K562 (cell line): Measurements from ENCODE around the gene ADM2. TPM values are rescaled to one million over a fixed set of nuclear protein-coding genes. Genes with fewer than 3 reads are reported as not detected.

Experiments used
- ATAC-seq: fragments of 200-7000 bp; cut with Tn5 transposase; 3 replicates; pipeline ENCODE4 v1.9.1; 2020; ENCODE audit warnings: moderate library complexity
- BruUV-seq: library from RNA; stranded (reverse); fragments of 400-500 nt; replicated peaks from 2 replicates; lab custom pipeline; 2021; lab: Mats Ljungman, UMichigan
- CTCF ChIA-PET: fragments of 300-600 bp; formaldehyde crosslinking; extraction: SDS; loops from one replicate; lab custom pipeline; 2021; ENCODE audit warnings: low intra/inter-chr PET ratio; lab: Yijun Ruan, JAX
- POLR2A ChIA-PET: fragments of 300-600, 350-650 bp; sonication (Branson Sonifier 250); formaldehyde crosslinking; extraction: SDS; loops from one replicate; lab custom pipeline; 2021; ENCODE audit warnings: antibody characterized with exemption, inconsistent platforms; lab: Yijun Ruan, JAX
- DNase-seq, 4 experiments: peaks; one replicate each; pipeline versions ENCODE4 v3.0.0 to v3.0.0-alpha.2; 2011 to 2018; ENCODE audit warnings: low spot score in 3 of 4, mixed read lengths in 3 of 4; ENCODE audit errors: extremely low read depth in 1 of 4
- FAIRE-seq: peaks from 2 replicates; lab custom pipeline; 2011; peaks lifted over from hg19 to GRCh38; lab: Jason Lieb, UNC
- H2AFZ ChIP-seq: 2 replicates; pipeline ENCODE4 v1.6.0; 2011; ENCODE audit warnings: low read depth, low read length, control low read depth, inconsistent platforms
- H3K27ac ChIP-seq: fragments of 200-600 bp; 3 replicates; pipeline ENCODE4 v1.8.0; 2011; ENCODE audit warnings: low read depth, mild to moderate bottlenecking, control low read depth, inconsistent platforms, low read length, moderate library complexity, mixed read lengths; ENCODE audit errors: extremely low read depth
- H3K27me3 ChIP-seq, 2 experiments: fragments of 300-600 bp in 1 of 2; 2 replicates in 1 of 2; 3 replicates in 1 of 2; pipeline versions ENCODE4 v1.6.0 to v1.8.0; 2011; ENCODE audit warnings: inconsistent platforms in 2 of 2, low read length in 2 of 2, mild to moderate bottlenecking in 1 of 2, mixed read lengths in 1 of 2, moderate library complexity in 1 of 2; ENCODE audit not compliant: control insufficient read depth in 2 of 2, insufficient read depth in 2 of 2
- H3K36me3 ChIP-seq: fragments of 300-600 bp; 3 replicates; pipeline ENCODE4 v1.8.0; 2011; ENCODE audit warnings: mild to moderate bottlenecking, low read length, inconsistent platforms; ENCODE audit not compliant: control insufficient read depth, insufficient read depth
- H3K4me1 ChIP-seq, 2 experiments: fragments of 200-600 bp in 1 of 2; replicated peaks in 1 of 2; 2 replicates in 1 of 2; 3 replicates in 1 of 2; pipeline versions ENCODE4 v1.5.1 to v1.8.0; 2011; ENCODE audit warnings: inconsistent platforms in 2 of 2, low read length in 2 of 2, mild to moderate bottlenecking in 1 of 2, mixed read lengths in 1 of 2, moderate library complexity in 1 of 2; ENCODE audit not compliant: control insufficient read depth in 2 of 2, insufficient read depth in 2 of 2
- H3K4me2 ChIP-seq: 2 replicates; pipeline ENCODE4 v1.6.1; 2011; ENCODE audit warnings: low read length, control low read depth, inconsistent platforms, mixed read lengths; ENCODE audit not compliant: insufficient read depth
- H3K4me3 ChIP-seq: fragments of 200-600 bp; sonication (generic), shearing (Covaris generic); 2 replicates; pipeline ENCODE4 v1.5.1; 2016; ENCODE audit warnings: control low read depth, inconsistent platforms
- H3K79me2 ChIP-seq: fragments of 200-600 bp; 3 replicates; pipeline ENCODE4 v1.8.0; 2011; ENCODE audit warnings: low read length, inconsistent platforms; ENCODE audit not compliant: control insufficient read depth, insufficient read depth
- H3K9ac ChIP-seq, 2 experiments: 2 replicates each; pipeline versions ENCODE4 v1.6.0 to v1.6.1; 2011; ENCODE audit warnings: low read depth in 2 of 2, low read length in 2 of 2, control low read depth in 1 of 2, inconsistent platforms in 1 of 2, mild to moderate bottlenecking in 1 of 2, mixed read lengths in 1 of 2; ENCODE audit not compliant: insufficient read depth in 1 of 2
- H3K9me1 ChIP-seq: one replicate; pipeline ENCODE4 v1.6.0; 2011; ENCODE audit warnings: inconsistent platforms, mild to moderate bottlenecking, low read length, moderate library complexity; ENCODE audit not compliant: control insufficient read depth, insufficient read depth
- H3K9me3 ChIP-seq: replicated peaks from 2 replicates; pipeline ENCODE4 v1.5.1; 2011; ENCODE audit warnings: low read depth, low read length, inconsistent platforms; ENCODE audit not compliant: control insufficient read depth, insufficient read depth
- H4K20me1 ChIP-seq: replicated peaks from 2 replicates; pipeline ENCODE4 v1.6.1; 2011; ENCODE audit warnings: low read length, inconsistent platforms, mixed read lengths; ENCODE audit not compliant: control insufficient read depth, insufficient read depth
- CREB1 ChIP-seq, 2 experiments: sonication (generic) in 1 of 2; formaldehyde crosslinking in 1 of 2; IDR thresholded peaks; 2 replicates each; pipeline versions ENCODE4 v1.6.1 to v1.8.0; 2012 to 2022; ENCODE audit warnings: inconsistent platforms in 1 of 2, mild to moderate bottlenecking in 1 of 2, missing genetic modification reagents in 1 of 2, moderate library complexity in 1 of 2
- ELF4 ChIP-seq: fragments of 450-650 bp; formaldehyde crosslinking; IDR thresholded peaks from 2 replicates; pipeline ENCODE4 v1.4.0; 2022; ENCODE audit warnings: missing genetic modification characterization
- ETS1 ChIP-seq: conservative IDR thresholded peaks from 2 replicates; pipeline ENCODE4 v1.6.1; 2011; ENCODE audit warnings: low read depth, mild to moderate bottlenecking, low read length; ENCODE audit not compliant: control insufficient read depth
- MITF ChIP-seq: IDR thresholded peaks from 2 replicates; pipeline ENCODE4 v1.6.1; 2014; ENCODE audit warnings: antibody characterized with exemption
- NFATC3 ChIP-seq: fragments of 450-650 bp; IDR thresholded peaks from 2 replicates; pipeline ENCODE4 v1.6.1; 2017; ENCODE audit warnings: mild to moderate bottlenecking
- NFE2 ChIP-seq: IDR thresholded peaks from 2 replicates; pipeline ENCODE4 v1.6.1; 2014; ENCODE audit warnings: antibody characterized with exemption, low read depth
- RAD21 ChIP-seq, 2 experiments: fragments of 250-450 bp in 1 of 2; fragments of 450-650 bp in 1 of 2; sonication (Bioruptor Pico) in 1 of 2; formaldehyde crosslinking in 1 of 2; IDR thresholded peaks in 1 of 2; conservative IDR thresholded peaks in 1 of 2; 2 replicates each; pipeline versions ENCODE4 v1.4.0 to v1.8.0; 2020 to 2022; ENCODE audit warnings: mild to moderate bottlenecking in 2 of 2, moderate library complexity in 1 of 2
- SNRNP70 ChIP-seq: fragments of 200-400 bp; formaldehyde crosslinking; optimal IDR thresholded peaks from 2 replicates; pipeline ENCODE3; 2017; ENCODE audit warnings: low read depth, low read length
- TFAP4 ChIP-seq: sonication (generic); formaldehyde crosslinking; IDR thresholded peaks from 2 replicates; pipeline ENCODE4 v1.8.0; 2022; ENCODE audit warnings: missing genetic modification reagents, mild to moderate bottlenecking, moderate library complexity, borderline replicate concordance
- TRIM24 ChIP-seq, 2 experiments: fragments of 450-650 bp; IDR thresholded peaks; 2 replicates each; pipeline ENCODE4 v1.6.1; 2016
- ZBTB26 ChIP-seq: fragments of 450-650 bp; formaldehyde crosslinking; IDR thresholded peaks from 2 replicates; pipeline ENCODE4 v1.4.0; 2022; ENCODE audit warnings: missing genetic modification characterization
- ZBTB33 ChIP-seq: sonication (generic); formaldehyde crosslinking; IDR thresholded peaks from 2 replicates; pipeline ENCODE4 v1.8.1; 2023; ENCODE audit warnings: mild to moderate bottlenecking, missing genetic modification reagents
- ZFP1 ChIP-seq: fragments of 450-650 bp; formaldehyde crosslinking; IDR thresholded peaks from 2 replicates; pipeline ENCODE4 v1.4.0; 2020; ENCODE audit warnings: mild to moderate bottlenecking, mixed read lengths
- ZFPM2 ChIP-seq: fragments of 250-450 bp; sonication (Bioruptor Pico); IDR thresholded peaks from 2 replicates; pipeline ENCODE4 v1.5.1; 2022; ENCODE audit warnings: mild to moderate bottlenecking
- ZNF75A ChIP-seq: fragments of 450-650 bp; formaldehyde crosslinking; IDR thresholded peaks from 2 replicates; pipeline ENCODE4 v1.4.0; 2020; ENCODE audit warnings: mild to moderate bottlenecking
- WGBS: fragments of 100-300 bp; shearing (Covaris generic); methylation state at CpG from one replicate; pipeline ENCODE4 v1.1.6; 2016; ENCODE audit warnings: low coverage, mixed read lengths; ENCODE audit not compliant: insufficient coverage; ENCODE audit errors: missing lambda C conversion rate; 5-methylcytosine and 5-hydroxymethylcytosine counted together
- in situ Hi-C: fragments of 300-500 bp; cut with MboI; formaldehyde crosslinking; loops from 4 replicates; pipeline ENCODE4 v1.15.0; 2018; ENCODE audit warnings: inconsistent platforms, mixed read lengths
- intact Hi-C: fragments of 100-400 bp; cut with micrococcal nuclease; formaldehyde crosslinking; loops from 2 replicates; pipeline ENCODE4 v1.14.2; 2022
- polyA plus RNA-seq, 8 experiments: library from polyadenylated mRNA; depleted of rRNA in 4 of 8; stranded (reverse) in 5 of 8; unstranded in 3 of 8; fragments of >200 nt; fragmentation: Nextera tagmentation in 2 of 8; fragmentation: Illumina TruSeq in 1 of 8; extraction: Ambion mirVana in 2 of 8; extraction: Trizol in 1 of 8; gene quantifications; 2 replicates each; pipeline versions ENCODE4 v1.2.1 to v1.2.3, GENCODE V29; 2011 to 2014; ENCODE audit warnings: inconsistent platforms in 1 of 8, missing spikeins in 1 of 8
- total RNA-seq, 7 experiments: library from RNA; depleted of rRNA in 6 of 7; stranded (reverse); fragments of >200 nt in 6 of 7; fragmentation: Illumina TruSeq in 2 of 7; extraction: Trizol in 2 of 7; gene quantifications; 2 replicates each; pipeline versions ENCODE4 v1.2.1 to v1.2.3, GENCODE V29; 2011 to 2021; ENCODE audit warnings: low replicate concordance in 1 of 7

The ADM2 gene
- total and polyA plus RNA-seq, 9 of the 15 experiments (the other 6 are each of a cell fraction or from before 2014, with no cell fraction given): 0.11 to 5.1 (median 0.38) TPM

GRCh38 chr22:50473088-50473487, 8.3 kb upstream of the ADM2 start:
- Histone ChIP-seq H3K36me3 (0 out of 3 replicates have a peak, but pooled peaks cover 2% of the 10 kb centered on the region), H3K4me2 (0 out of 2 replicates have a peak overlapping the region, but pooled peaks have one; percentile 73), H3K27ac (no peak overlapping the region), H3K9me1 (peaks cover 8% of the 10 kb centered on the region), H3K4me1 (peaks cover 29 to 57% of the 10 kb centered on the region in 2 experiments), H3K9me3 (no peaks in the 10 kb centered on the region), H3K4me3 (peak overlapping the region; percentile 63; the same call in 1 of the 2 replicates), H3K79me2 (peaks cover 57% of the 10 kb centered on the region), H3K9ac (peak overlapping the region in 1 of 2 experiments; percentile 64; a peak in 2 of 4 replicates), H3K27me3 (no peaks in the 10 kb centered on the region), H2AFZ (no peak overlapping the region), H4K20me1 (peaks cover 37% of the 10 kb centered on the region)
- ATAC-seq (peak; percentile 66), DNase-seq (peak in 2 of 4 experiments; percentile 34 to 46), FAIRE-seq (peak; percentile 58)
- no TSS peak for BruUV-seq
- 76% methylated on average over 5 of the region's 6 CpGs for WGBS
- intact Hi-C loops: no loop called here
- ChIA-PET CTCF (no interaction called here), POLR2A (no interaction called here)
- in situ Hi-C loops: no loop called here
- TF ChIP-seq ZFP1 (CRISPR knock-in tag) (no peak), CREB1 (IDR thresholded peaks at IDR 0.05) (no peak), CREB1 (CRISPR knock-in tag; IDR thresholded peaks at IDR 0.05) (no peak), SNRNP70 (no peak), ETS1 (no peak), TRIM24 (IDR thresholded peaks at IDR 0.05) (no peak), ELF4 (CRISPR knock-in tag) (no peak), ZBTB26 (CRISPR knock-in tag) (no peak), NFE2 (no peak), ZFPM2 (no peak), ZBTB33 (CRISPR knock-in tag) (no peak), NFATC3 (no peak), ZNF75A (CRISPR knock-in tag) (no peak), MITF (no peak), RAD21 (CRISPR knock-in tag; conservative IDR thresholded peaks at IDR 0.05 in 1 of 2, IDR thresholded peaks at IDR 0.05 in 1 of 2) (0 out of 4 replicates have a peak, but pooled peaks of 1 of the 2 experiments have one; percentile 5), TFAP4 (CRISPR knock-in tag) (no peak)
